Measurements from ENCODE around the gene ADH4. TPM values are rescaled to one million over a fixed set of nuclear protein-coding genes. Genes with fewer than 3 reads are reported as not detected.

Gene ADH4
- total and polyA plus RNA-seq, 2 experiments from 2014 or later, result not detected

GRCh38 chr4:99166544-99166943, 22.4 kb upstream of the ADH4 start:
- Mint-ChIP-seq H3K27ac (no peak overlapping the region), H3K4me1 (no peaks in the 10 kb centered on the region), H3K27me3 (ENCODE audit: insufficient read depth, low read depth, poor library complexity) (no peaks in the 10 kb centered on the region), H3K4me3 (no peak overlapping the region), H3K9me3 (peaks cover 6% of the 10 kb centered on the region; the same call in 2 of the 3 replicates), H3K36me3 (ENCODE audit: low read depth) (peaks cover 11% of the 10 kb centered on the region; the same call in 2 of the 3 replicates)
- Histone ChIP-seq H4K20me1 (replicated peaks; ENCODE audit: insufficient read depth) (no peaks in the 10 kb centered on the region), H3K4me1 (ENCODE audit: insufficient read depth) (no peaks in the 10 kb centered on the region), H3K4me3 (no peak overlapping the region), H3K9me2 (ENCODE audit: insufficient read depth) (peaks cover 12% of the 10 kb centered on the region; the same call in 1 of the 2 replicates), H2AFZ (no peak overlapping the region), H3K27ac (ENCODE audit: low read depth) (no peak overlapping the region), H3K27me3 (ENCODE audit: insufficient read depth) (no peaks in the 10 kb centered on the region), H3F3A (replicated peaks; ENCODE audit: low read depth) (no peaks in the 10 kb centered on the region), H3K36me3 (ENCODE audit: insufficient read depth) (no peaks in the 10 kb centered on the region; the same call in 1 of the 2 replicates), H3K79me2 (replicated peaks; ENCODE audit: insufficient read depth) (no peaks in the 10 kb centered on the region), H3K4me2 (no peak overlapping the region)
- TF ChIP-seq ETS1 (IDR thresholded peaks at IDR 0.05) (no peak), EZH2phosphoT487 (IDR thresholded peaks at IDR 0.05; ENCODE audit: unreplicated experiment) (no peak), STAT1 (IDR thresholded peaks at IDR 0.05; ENCODE audit: unreplicated experiment) (no peak), EZH2 (IDR thresholded peaks at IDR 0.05; ENCODE audit: low read depth, unreplicated experiment) (no peak), REST (IDR thresholded peaks at IDR 0.05; ENCODE audit: unreplicated experiment) (no peak), CREB1 (CRISPR knock-in tag; IDR thresholded peaks at IDR 0.05; ENCODE audit: low read depth) (no peak), ZNF331 (CRISPR knock-in tag; IDR thresholded peaks at IDR 0.05; ENCODE audit: low read depth) (no peak), JUNB (IDR thresholded peaks at IDR 0.05; ENCODE audit: unreplicated experiment) (no peak), CTCF (conservative IDR thresholded peaks at IDR 0.05; ENCODE audit: low read depth in 2 of 2) (no peak), NANOG (IDR thresholded peaks at IDR 0.05; ENCODE audit: borderline replicate concordance) (no peak), ZNF114 (CRISPR knock-in tag; IDR thresholded peaks at IDR 0.05) (no peak), POLR2AphosphoS5 (IDR thresholded peaks at IDR 0.05; ENCODE audit: low read depth) (no peak)
- TF ChIP-seq, protein P1, sequence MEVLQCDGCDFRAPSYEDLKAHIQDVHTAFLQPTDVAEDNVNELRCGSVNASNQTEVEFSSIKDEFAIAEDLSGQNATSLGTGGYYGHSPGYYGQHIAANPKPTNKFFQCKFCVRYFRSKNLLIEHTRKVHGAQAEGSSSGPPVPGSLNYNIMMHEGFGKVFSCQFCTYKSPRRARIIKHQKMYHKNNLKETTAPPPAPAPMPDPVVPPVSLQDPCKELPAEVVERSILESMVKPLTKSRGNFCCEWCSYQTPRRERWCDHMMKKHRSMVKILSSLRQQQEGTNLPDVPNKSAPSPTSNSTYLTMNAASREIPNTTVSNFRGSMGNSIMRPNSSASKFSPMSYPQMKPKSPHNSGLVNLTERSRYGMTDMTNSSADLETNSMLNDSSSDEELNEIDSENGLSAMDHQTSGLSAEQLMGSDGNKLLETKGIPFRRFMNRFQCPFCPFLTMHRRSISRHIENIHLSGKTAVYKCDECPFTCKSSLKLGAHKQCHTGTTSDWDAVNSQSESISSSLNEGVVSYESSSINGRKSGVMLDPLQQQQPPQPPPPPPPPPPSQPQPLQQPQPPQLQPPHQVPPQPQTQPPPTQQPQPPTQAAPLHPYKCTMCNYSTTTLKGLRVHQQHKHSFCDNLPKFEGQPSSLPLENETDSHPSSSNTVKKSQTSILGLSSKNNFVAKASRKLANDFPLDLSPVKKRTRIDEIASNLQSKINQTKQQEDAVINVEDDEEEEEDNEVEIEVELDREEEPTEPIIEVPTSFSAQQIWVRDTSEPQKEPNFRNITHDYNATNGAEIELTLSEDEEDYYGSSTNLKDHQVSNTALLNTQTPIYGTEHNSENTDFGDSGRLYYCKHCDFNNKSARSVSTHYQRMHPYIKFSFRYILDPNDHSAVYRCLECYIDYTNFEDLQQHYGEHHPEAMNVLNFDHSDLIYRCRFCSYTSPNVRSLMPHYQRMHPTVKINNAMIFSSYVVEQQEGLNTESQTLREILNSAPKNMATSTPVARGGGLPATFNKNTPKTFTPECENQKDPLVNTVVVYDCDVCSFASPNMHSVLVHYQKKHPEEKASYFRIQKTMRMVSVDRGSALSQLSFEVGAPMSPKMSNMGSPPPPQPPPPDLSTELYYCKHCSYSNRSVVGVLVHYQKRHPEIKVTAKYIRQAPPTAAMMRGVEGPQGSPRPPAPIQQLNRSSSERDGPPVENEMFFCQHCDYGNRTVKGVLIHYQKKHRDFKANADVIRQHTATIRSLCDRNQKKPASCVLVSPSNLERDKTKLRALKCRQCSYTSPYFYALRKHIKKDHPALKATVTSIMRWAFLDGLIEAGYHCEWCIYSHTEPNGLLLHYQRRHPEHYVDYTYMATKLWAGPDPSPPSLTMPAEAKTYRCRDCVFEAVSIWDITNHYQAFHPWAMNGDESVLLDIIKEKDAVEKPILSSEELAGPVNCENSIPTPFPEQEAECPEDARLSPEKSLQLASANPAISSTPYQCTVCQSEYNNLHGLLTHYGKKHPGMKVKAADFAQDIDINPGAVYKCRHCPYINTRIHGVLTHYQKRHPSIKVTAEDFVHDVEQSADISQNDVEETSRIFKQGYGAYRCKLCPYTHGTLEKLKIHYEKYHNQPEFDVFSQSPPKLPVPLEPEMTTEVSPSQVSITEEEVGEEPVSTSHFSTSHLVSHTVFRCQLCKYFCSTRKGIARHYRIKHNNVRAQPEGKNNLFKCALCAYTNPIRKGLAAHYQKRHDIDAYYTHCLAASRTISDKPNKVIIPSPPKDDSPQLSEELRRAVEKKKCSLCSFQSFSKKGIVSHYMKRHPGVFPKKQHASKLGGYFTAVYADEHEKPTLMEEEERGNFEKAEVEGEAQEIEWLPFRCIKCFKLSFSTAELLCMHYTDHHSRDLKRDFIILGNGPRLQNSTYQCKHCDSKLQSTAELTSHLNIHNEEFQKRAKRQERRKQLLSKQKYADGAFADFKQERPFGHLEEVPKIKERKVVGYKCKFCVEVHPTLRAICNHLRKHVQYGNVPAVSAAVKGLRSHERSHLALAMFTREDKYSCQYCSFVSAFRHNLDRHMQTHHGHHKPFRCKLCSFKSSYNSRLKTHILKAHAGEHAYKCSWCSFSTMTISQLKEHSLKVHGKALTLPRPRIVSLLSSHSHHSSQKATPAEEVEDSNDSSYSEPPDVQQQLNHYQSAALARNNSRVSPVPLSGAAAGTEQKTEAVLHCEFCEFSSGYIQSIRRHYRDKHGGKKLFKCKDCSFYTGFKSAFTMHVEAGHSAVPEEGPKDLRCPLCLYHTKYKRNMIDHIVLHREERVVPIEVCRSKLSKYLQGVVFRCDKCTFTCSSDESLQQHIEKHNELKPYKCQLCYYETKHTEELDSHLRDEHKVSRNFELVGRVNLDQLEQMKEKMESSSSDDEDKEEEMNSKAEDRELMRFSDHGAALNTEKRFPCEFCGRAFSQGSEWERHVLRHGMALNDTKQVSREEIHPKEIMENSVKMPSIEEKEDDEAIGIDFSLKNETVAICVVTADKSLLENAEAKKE (CRISPR knock-in tag; IDR thresholded peaks at IDR 0.05), result no peak
- ATAC-seq, result no peak
- no peak for DNase-seq (ENCODE audit: low spot score)

Data from GM23338 (cell line).